Body of pancreas (tissue), 4 donors: ENCODE results near the gene BMPR2.

Source experiments
- POLR2A ChIP-seq, 3 donors: fragments of 450-650 bp; IDR thresholded peaks; one replicate each; pipeline ENCODE4 v1.6.1; 2016; ENCODE audit warnings: antibody characterized with exemption in 3 of 3, mild to moderate bottlenecking in 2 of 3
- TF ChIP-seq, protein P1 (sequence below), 7 experiments: fragments of 450-650 bp in 4 of 7; fragments of 200-600 bp in 3 of 7; sonication (generic) in 3 of 7; IDR thresholded peaks; one replicate each; pipeline ENCODE4 v1.5.1; 2016 to 2019; ENCODE audit warnings: antibody characterized with exemption in 7 of 7

DNA sequence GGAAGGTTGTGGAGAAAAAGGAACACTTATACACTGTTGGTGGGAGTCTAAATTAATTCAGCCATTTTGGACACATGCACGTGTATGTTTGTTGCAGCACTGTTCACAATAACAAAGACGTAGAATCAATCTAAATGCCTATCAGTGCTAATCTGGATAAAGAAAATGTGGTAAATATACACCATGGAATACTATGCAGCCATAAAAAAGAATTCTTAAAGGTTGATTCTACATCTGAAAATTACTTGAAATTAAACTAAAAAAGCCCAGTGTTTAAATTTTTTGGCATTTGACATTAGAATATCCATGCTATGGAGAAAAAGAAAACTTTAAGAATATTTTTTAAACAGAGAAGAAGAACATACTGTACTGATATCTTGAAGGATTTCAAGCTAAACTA lies 84.0 kb downstream of the BMPR2 start:
- TF ChIP-seq, protein P1, sequence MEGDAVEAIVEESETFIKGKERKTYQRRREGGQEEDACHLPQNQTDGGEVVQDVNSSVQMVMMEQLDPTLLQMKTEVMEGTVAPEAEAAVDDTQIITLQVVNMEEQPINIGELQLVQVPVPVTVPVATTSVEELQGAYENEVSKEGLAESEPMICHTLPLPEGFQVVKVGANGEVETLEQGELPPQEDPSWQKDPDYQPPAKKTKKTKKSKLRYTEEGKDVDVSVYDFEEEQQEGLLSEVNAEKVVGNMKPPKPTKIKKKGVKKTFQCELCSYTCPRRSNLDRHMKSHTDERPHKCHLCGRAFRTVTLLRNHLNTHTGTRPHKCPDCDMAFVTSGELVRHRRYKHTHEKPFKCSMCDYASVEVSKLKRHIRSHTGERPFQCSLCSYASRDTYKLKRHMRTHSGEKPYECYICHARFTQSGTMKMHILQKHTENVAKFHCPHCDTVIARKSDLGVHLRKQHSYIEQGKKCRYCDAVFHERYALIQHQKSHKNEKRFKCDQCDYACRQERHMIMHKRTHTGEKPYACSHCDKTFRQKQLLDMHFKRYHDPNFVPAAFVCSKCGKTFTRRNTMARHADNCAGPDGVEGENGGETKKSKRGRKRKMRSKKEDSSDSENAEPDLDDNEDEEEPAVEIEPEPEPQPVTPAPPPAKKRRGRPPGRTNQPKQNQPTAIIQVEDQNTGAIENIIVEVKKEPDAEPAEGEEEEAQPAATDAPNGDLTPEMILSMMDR (IDR thresholded peaks at IDR 0.05) = no peak
- TF ChIP-seq POLR2A (IDR thresholded peaks at IDR 0.05) = no peak
